Gastroesophageal sphincter (tissue), 4 donors: ENCODE results near the gene NCK2. TPM values are rescaled to one million over a fixed set of nuclear protein-coding genes. Genes with fewer than 3 reads are reported as not detected.

Experiments used
- ATAC-seq: fragments of 150-250 bp; one replicate; pipeline ENCODE4 v1.9.1; 2016; ENCODE audit warnings: mild to moderate bottlenecking, moderate library complexity
- H3K27ac ChIP-seq, 4 donors: fragments of 200-600 bp; sonication (generic) in 3 of 4; 1 replicate in 3 of 4; 2 replicates in 1 of 4; pipeline ENCODE4 v1.5.1; 2016 to 2019
- H3K27me3 ChIP-seq: fragments of 200-600 bp; sonication (generic); one replicate; pipeline ENCODE4 v1.5.1; 2019
- H3K36me3 ChIP-seq, 2 donors: fragments of 200-600 bp; sonication (generic); one replicate each; pipeline ENCODE4 v1.5.1; 2019; ENCODE audit warnings: control low read depth in 1 of 2
- H3K4me1 ChIP-seq, 3 donors: fragments of 200-600 bp; sonication (generic); 1 replicate in 2 of 3; 2 replicates in 1 of 3; pipeline ENCODE4 v1.5.1; 2016 to 2019; ENCODE audit warnings: control low read depth in 2 of 3
- H3K4me3 ChIP-seq, 2 donors: fragments of 200-600 bp; sonication (generic); one replicate each; pipeline ENCODE4 v1.5.1; 2019; ENCODE audit warnings: mild to moderate bottlenecking in 1 of 2, moderate library complexity in 1 of 2
- H3K9me3 ChIP-seq, 3 donors: fragments of 200-600 bp; sonication (generic); one replicate each; pipeline ENCODE4 v1.5.1; 2017 to 2019; ENCODE audit warnings: control low read depth in 2 of 3
- CTCF ChIP-seq, 4 experiments: fragments of 200-600 bp in 2 of 4; fragments of 450-650 bp in 2 of 4; sonication (generic) in 1 of 4; IDR thresholded peaks; one replicate each; pipeline ENCODE4 v1.5.1; 2017 to 2019; ENCODE audit warnings: antibody characterized with exemption in 4 of 4, mild to moderate bottlenecking in 2 of 4, moderate library complexity in 2 of 4
- EP300 ChIP-seq: sonication (generic); formaldehyde crosslinking; IDR thresholded peaks from one replicate; pipeline ENCODE4 v1.6.1; 2017; ENCODE audit warnings: antibody characterized with exemption, mild to moderate bottlenecking
- POLR2A ChIP-seq, 2 donors: fragments of 450-650 bp; IDR thresholded peaks; one replicate each; pipeline ENCODE4 v1.6.1; 2017; ENCODE audit warnings: antibody characterized with exemption in 2 of 2, mild to moderate bottlenecking in 2 of 2, moderate library complexity in 1 of 2
- POLR2AphosphoS5 ChIP-seq: sonication (generic); formaldehyde crosslinking; IDR thresholded peaks from one replicate; pipeline ENCODE4 v1.6.1; 2017; ENCODE audit warnings: antibody characterized with exemption
- WGBS, 2 donors: methylation state at CpG; one replicate each; pipeline ENCODE4 v1.1.5; 2018; ENCODE audit warnings: low coverage in 1 of 2; 5-methylcytosine and 5-hydroxymethylcytosine counted together
- total RNA-seq, 4 donors: library from RNA; depleted of rRNA; stranded (reverse); fragments of >200 nt; gene quantifications; one replicate each; pipeline ENCODE4 v1.1.0, GENCODE V29; 2016

NCK2 gene
- total RNA-seq, 4 donors from 2014 or later, result 63.0 to 131 (median 89.5) TPM

GRCh38 chr2:105834931-105835330, 90.2 kb downstream of the NCK2 start:
- peaks cover 0 to 36% (median 0%) of the 10 kb centered on the region in 3 donors for H3K9me3 ChIP-seq
- peaks cover 0 to 14% (median 0%) of the 10 kb centered on the region in 3 donors for H3K4me1 ChIP-seq
- TF ChIP-seq CTCF (IDR thresholded peaks at IDR 0.05), result no peak
- no peak for TF ChIP-seq POLR2AphosphoS5
- TF ChIP-seq EP300, result no peak
- no peak for TF ChIP-seq POLR2A (IDR thresholded peaks at IDR 0.05)
- no peak for ATAC-seq
- no peaks in the 10 kb centered on the region for H3K27me3 ChIP-seq
- H3K36me3 ChIP-seq, result no peaks in the 10 kb centered on the region
- no peak overlapping the region for H3K4me3 ChIP-seq
- H3K27ac ChIP-seq, result no peak overlapping the region
- WGBS, 2 donors, result 50 to 100% methylated on average over 1 of the region's 1 CpG

- no peaks in the 10 kb centered on the region for H3K36me3 ChIP-seq
- H3K4me1 ChIP-seq, result peaks cover 0 to 22% (median 0%) of the 10 kb centered on the region in 3 donors
- no peaks in the 10 kb centered on the region for H3K27me3 ChIP-seq
- TF ChIP-seq CTCF (IDR thresholded peaks at IDR 0.05) (no peak), EP300 (no peak), POLR2A (IDR thresholded peaks at IDR 0.05) (no peak), POLR2AphosphoS5 (no peak)
- WGBS, 2 donors, result 94 to 100% methylated on average over 1 to 4 of the region's 4 CpGs
- no peak overlapping the region for H3K27ac ChIP-seq
- H3K9me3 ChIP-seq, result peaks cover 0 to 31% (median 0%) of the 10 kb centered on the region in 3 donors
- no peak overlapping the region for H3K4me3 ChIP-seq
- ATAC-seq, result no peak
Observed at GRCh38 chr2:105836341-105836740, 91.6 kb downstream of the NCK2 start.

- WGBS, 2 donors, result 94 to 97% methylated on average over 3 to 5 of the region's 5 CpGs
- Histone ChIP-seq H3K27me3 (no peaks in the 10 kb centered on the region), H3K4me3 (no peak overlapping the region), H3K4me1 (peaks cover 0 to 29% (median 0%) of the 10 kb centered on the region in 3 donors), H3K9me3 (peaks cover 0 to 24% (median 0%) of the 10 kb centered on the region in 3 donors), H3K27ac (no peak overlapping the region), H3K36me3 (no peaks in the 10 kb centered on the region)
- TF ChIP-seq EP300, result no peak
- no peak for TF ChIP-seq POLR2A (IDR thresholded peaks at IDR 0.05)
- TF ChIP-seq POLR2AphosphoS5, result no peak
- no peak for TF ChIP-seq CTCF (IDR thresholded peaks at IDR 0.05)
- ATAC-seq, result no peak
Observed at GRCh38 chr2:105836840-105837692, 92.4 kb downstream of the NCK2 start.

GRCh38 chr2:105839793-105840192, 95.1 kb downstream of the NCK2 start:
- no peak for ATAC-seq

More at GRCh38 chr2:105839793-105840192, 95.1 kb downstream of the NCK2 start:
- Histone ChIP-seq H3K4me3 (no peak overlapping the region), H3K27me3 (no peaks in the 10 kb centered on the region), H3K9me3 (peaks cover 0 to 10% (median 0%) of the 10 kb centered on the region in 3 donors), H3K4me1 (peaks cover 0 to 46% (median 5%) of the 10 kb centered on the region in 3 donors), H3K36me3 (no peaks in the 10 kb centered on the region), H3K27ac (no peak overlapping the region)
- TF ChIP-seq EP300 (no peak), POLR2AphosphoS5 (no peak), CTCF (IDR thresholded peaks at IDR 0.05) (no peak), POLR2A (IDR thresholded peaks at IDR 0.05) (no peak)
- WGBS, 2 donors, result 40 to 61% methylated on average over 1 to 4 of the region's 4 CpGs
